ENCODE measurements around the gene AADAC. TPM values are rescaled to one million over a fixed set of nuclear protein-coding genes. Genes with fewer than 3 reads are reported as not detected.
A peak's percentile ranks its signal among the peaks of the same experiment; 100 is the strongest.

The AADAC gene
- total RNA-seq, 2 experiments from 2014 or later, result not detected

GRCh38 chr3:151852074-151852811 is 38.3 kb downstream of the AADAC start:
- Mint-ChIP-seq H3K4me3 (no peak overlapping the region), H3K27me3 (peaks cover 23% of the 10 kb centered on the region), H3K27ac (no peak overlapping the region), H3K9me3 (peaks cover 5% of the 10 kb centered on the region), H3K4me1 (ENCODE audit: low read depth) (no peaks in the 10 kb centered on the region), H3K36me3 (ENCODE audit: low read depth) (no peaks in the 10 kb centered on the region)
- H3K27ac ChIP-seq (ENCODE audit: low read depth in 1 of 2, low read length in 2 of 2), result no peak overlapping the region
- CTCF ChIA-PET, result no interaction called here
- ATAC-seq (ENCODE audit: poor library complexity), result no peak
- DNase-seq, result peak in 2 of 14 experiments; percentile 7 to 8
- H3K27me3 ChIP-seq (ENCODE audit: control insufficient read depth in 1 of 2, insufficient read depth in 2 of 2, low read length in 2 of 2), result peaks cover 0 to 3% of the 10 kb centered on the region in 2 experiments
- no peaks in the 10 kb centered on the region for H3K4me1 ChIP-seq (ENCODE audit: insufficient read depth, low read length)
- TF ChIP-seq CTCF (IDR thresholded peaks at IDR 0.05), result no peak
- no peak overlapping the region for H3K4me3 ChIP-seq (ENCODE audit: low read length)
- H3K36me3 ChIP-seq (ENCODE audit: insufficient read depth, low read length), result no peaks in the 10 kb centered on the region
- intact Hi-C loops (cut with DNase I, micrococcal nuclease), result no loop called here
- POLR2A ChIA-PET, result no interaction called here
- H3K9me3 ChIP-seq (ENCODE audit: control insufficient read depth in 1 of 2, insufficient read depth in 1 of 2, low read length in 2 of 2), result peaks cover 0 to 11% of the 10 kb centered on the region in 2 experiments

GRCh38 chr3:151856118-151856517 is 42.2 kb downstream of the AADAC start:
- Histone ChIP-seq H3K27me3 (ENCODE audit: control insufficient read depth in 1 of 2, insufficient read depth in 2 of 2, low read length in 2 of 2) (peaks cover 0 to 3% of the 10 kb centered on the region in 2 experiments), H3K27ac (ENCODE audit: low read depth in 1 of 2, low read length in 2 of 2) (no peak overlapping the region), H3K36me3 (ENCODE audit: insufficient read depth, low read length) (no peaks in the 10 kb centered on the region), H3K4me1 (ENCODE audit: insufficient read depth, low read length) (no peaks in the 10 kb centered on the region), H3K4me3 (ENCODE audit: low read length) (no peak overlapping the region), H3K9me3 (ENCODE audit: control insufficient read depth in 1 of 2, insufficient read depth in 1 of 2, low read length in 2 of 2) (peaks cover 0 to 11% of the 10 kb centered on the region in 2 experiments)
- Mint-ChIP-seq H3K27me3 (peaks cover 23% of the 10 kb centered on the region), H3K27ac (no peak overlapping the region), H3K36me3 (ENCODE audit: low read depth) (no peaks in the 10 kb centered on the region), H3K4me1 (ENCODE audit: low read depth) (no peaks in the 10 kb centered on the region), H3K9me3 (no peaks in the 10 kb centered on the region), H3K4me3 (no peak overlapping the region)
- ChIA-PET CTCF (no interaction called here), POLR2A (no interaction called here)
- no peak for TF ChIP-seq CTCF (IDR thresholded peaks at IDR 0.05)
- intact Hi-C loops (cut with DNase I, micrococcal nuclease), result no loop called here
- ATAC-seq (ENCODE audit: poor library complexity), result no peak
- no peak for DNase-seq

- Histone ChIP-seq H3K27me3 (ENCODE audit: control insufficient read depth in 1 of 2, insufficient read depth in 2 of 2, low read length in 2 of 2) (peaks cover 0 to 3% of the 10 kb centered on the region in 2 experiments), H3K27ac (ENCODE audit: low read depth in 1 of 2, low read length in 2 of 2) (no peak overlapping the region), H3K4me1 (ENCODE audit: insufficient read depth, low read length) (no peaks in the 10 kb centered on the region), H3K36me3 (ENCODE audit: insufficient read depth, low read length) (no peaks in the 10 kb centered on the region), H3K4me3 (ENCODE audit: low read length) (no peak overlapping the region), H3K9me3 (ENCODE audit: control insufficient read depth in 1 of 2, insufficient read depth in 1 of 2, low read length in 2 of 2) (peaks cover 0 to 8% of the 10 kb centered on the region in 2 experiments)
- Mint-ChIP-seq H3K9me3 (no peaks in the 10 kb centered on the region), H3K27me3 (peaks cover 23% of the 10 kb centered on the region), H3K4me1 (ENCODE audit: low read depth) (no peaks in the 10 kb centered on the region), H3K36me3 (ENCODE audit: low read depth) (no peaks in the 10 kb centered on the region), H3K4me3 (no peak overlapping the region), H3K27ac (no peak overlapping the region)
- DNase-seq (no peak), ATAC-seq (ENCODE audit: poor library complexity) (no peak)
- ChIA-PET CTCF (no interaction called here), POLR2A (no interaction called here)
- intact Hi-C loops (cut with DNase I, micrococcal nuclease), result no loop called here
- TF ChIP-seq CTCF (IDR thresholded peaks at IDR 0.05), result no peak
Observed at GRCh38 chr3:151856641-151857040, 42.7 kb downstream of the AADAC start.
